Left ventricle myocardium inferior (tissue), 1 donor: Measurements from ENCODE around the gene ZNRF1. TPM values are rescaled to one million over a fixed set of nuclear protein-coding genes. Genes with fewer than 3 reads are reported as not detected.

Source experiments
- DNase-seq: peaks from one replicate; pipeline ENCODE4 v3.0.0-alpha.2; 2020
- H3K27ac ChIP-seq: fragments of 200-600 bp; replicated peaks from 2 replicates; pipeline ENCODE4 v1.8.0; 2021
- H3K27me3 ChIP-seq: fragments of 200-600 bp; 2 replicates; pipeline ENCODE4 v1.8.0; 2021; ENCODE audit warnings: low read depth
- H3K36me3 ChIP-seq: fragments of 200-600 bp; 2 replicates; pipeline ENCODE4 v1.8.0; 2021
- H3K4me1 ChIP-seq: fragments of 200-600 bp; 2 replicates; pipeline ENCODE4 v1.8.0; 2021
- H3K4me3 ChIP-seq: fragments of 200-600 bp; 2 replicates; pipeline ENCODE4 v1.8.0; 2021; ENCODE audit warnings: mild to moderate bottlenecking, moderate library complexity
- H3K9me3 ChIP-seq: fragments of 200-600 bp; replicated peaks from 2 replicates; pipeline ENCODE4 v1.8.0; 2021
- intact Hi-C: fragments of 100-400 bp; cut with micrococcal nuclease; formaldehyde crosslinking; loops from one replicate; pipeline ENCODE4 v1.11.0; 2022
- total RNA-seq: library from RNA; stranded (reverse); fragmentation: NEBNext Ultra II Directional; extraction: Animal tissue kit (Norgen Biotek cat#: 25700); gene quantifications from one replicate; pipeline ENCODE4 v1.2.1, GENCODE V29; 2021
- TF ChIP-seq, protein P1 (sequence below): fragments of 200-600 bp; IDR thresholded peaks from 2 replicates; pipeline ENCODE4 v1.8.0; 2021; ENCODE audit warnings: antibody characterized with exemption, mild to moderate bottlenecking, borderline replicate concordance
- donor health status: DM: no; HTN: yes; CAD: no; lungs with severe emphysema.

Gene ZNRF1
- total RNA-seq, 1 donor from 2014 or later, result 22.3 TPM

DNA sequence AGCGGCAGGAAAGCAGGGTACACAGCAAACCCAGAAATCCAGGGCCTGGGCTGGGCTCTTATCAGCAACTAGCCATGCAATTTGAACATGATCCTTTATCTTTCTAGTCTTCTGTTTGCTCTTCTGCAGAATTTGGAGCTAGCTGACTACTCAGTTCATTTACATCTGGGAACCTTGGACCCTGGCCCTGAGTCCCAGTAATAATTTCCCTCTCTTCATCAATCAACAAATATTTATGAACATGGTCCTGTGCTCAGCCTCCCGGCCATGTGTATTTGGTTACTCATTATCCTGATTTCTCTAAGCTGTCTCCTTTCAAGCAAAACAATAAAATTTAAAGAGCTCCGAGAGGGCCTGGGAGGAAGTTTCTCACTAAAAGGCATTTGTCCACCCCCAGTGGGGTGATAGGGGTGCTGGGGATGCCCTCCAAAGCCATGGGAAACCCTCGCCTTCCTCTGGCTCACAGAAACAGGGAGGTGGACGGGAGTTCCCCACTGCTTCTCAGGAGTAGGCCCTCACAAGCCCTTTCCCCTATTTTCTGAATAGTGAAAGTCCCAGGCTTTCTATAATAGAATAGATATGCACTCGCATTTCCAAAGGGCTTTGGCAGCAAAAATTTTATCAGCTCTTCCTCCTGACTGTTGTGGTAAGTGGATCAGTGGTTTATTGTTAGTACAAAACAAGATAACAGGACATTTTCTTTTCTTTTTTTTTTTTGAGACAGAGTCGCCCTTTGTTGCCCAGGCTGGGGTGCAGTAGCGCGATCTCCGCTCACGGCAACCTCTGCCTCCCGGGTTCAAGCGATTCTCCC, 7.0 kb upstream of the ZNRF1 start:
- DNase-seq, result no peak
- peak overlapping the region; percentile 78 for H3K27ac ChIP-seq

DNA sequence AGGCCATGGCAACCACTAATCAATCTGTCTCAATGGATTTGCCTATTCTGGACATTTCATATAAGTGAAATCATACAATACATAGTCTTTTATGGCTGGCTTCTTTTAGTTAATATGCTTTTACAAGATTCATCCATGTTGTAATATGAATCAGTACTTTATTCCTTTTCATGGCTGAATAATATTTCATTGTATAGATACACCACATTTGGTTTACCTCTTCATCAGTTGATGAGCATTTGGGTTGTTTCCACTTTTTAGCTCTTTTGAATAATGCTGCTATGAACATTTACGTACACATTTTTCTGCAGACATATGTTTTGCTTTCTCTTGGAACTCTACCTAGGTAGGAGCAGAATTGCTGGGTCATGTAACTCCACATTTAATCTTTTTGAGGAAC, 2.8 kb upstream of the ZNRF1 start:
- Histone ChIP-seq H3K9me3 (no peaks in the 10 kb centered on the region), H3K4me3 (no peak overlapping the region), H3K36me3 (no peaks in the 10 kb centered on the region), H3K27ac (no peak overlapping the region), H3K4me1 (peaks cover 40% of the 10 kb centered on the region), H3K27me3 (no peaks in the 10 kb centered on the region)
- DNase-seq, result no peak
- intact Hi-C loops, result loop anchor here (5.0 kb wide), 1 partner anchor 121 kb away; the partner anchor contains the start of gene LDHD
- TF ChIP-seq, protein P1, sequence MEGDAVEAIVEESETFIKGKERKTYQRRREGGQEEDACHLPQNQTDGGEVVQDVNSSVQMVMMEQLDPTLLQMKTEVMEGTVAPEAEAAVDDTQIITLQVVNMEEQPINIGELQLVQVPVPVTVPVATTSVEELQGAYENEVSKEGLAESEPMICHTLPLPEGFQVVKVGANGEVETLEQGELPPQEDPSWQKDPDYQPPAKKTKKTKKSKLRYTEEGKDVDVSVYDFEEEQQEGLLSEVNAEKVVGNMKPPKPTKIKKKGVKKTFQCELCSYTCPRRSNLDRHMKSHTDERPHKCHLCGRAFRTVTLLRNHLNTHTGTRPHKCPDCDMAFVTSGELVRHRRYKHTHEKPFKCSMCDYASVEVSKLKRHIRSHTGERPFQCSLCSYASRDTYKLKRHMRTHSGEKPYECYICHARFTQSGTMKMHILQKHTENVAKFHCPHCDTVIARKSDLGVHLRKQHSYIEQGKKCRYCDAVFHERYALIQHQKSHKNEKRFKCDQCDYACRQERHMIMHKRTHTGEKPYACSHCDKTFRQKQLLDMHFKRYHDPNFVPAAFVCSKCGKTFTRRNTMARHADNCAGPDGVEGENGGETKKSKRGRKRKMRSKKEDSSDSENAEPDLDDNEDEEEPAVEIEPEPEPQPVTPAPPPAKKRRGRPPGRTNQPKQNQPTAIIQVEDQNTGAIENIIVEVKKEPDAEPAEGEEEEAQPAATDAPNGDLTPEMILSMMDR, result no peak

More for the DNA sequence above, 7.0 kb upstream of the ZNRF1 start:
- peaks cover 14% of the 10 kb centered on the region for H3K4me1 ChIP-seq
- no peaks in the 10 kb centered on the region for H3K9me3 ChIP-seq
- peak overlapping the region; percentile 21 for H3K4me3 ChIP-seq
- TF ChIP-seq, protein P1, result no peak
- intact Hi-C loops, result no loop called here
- H3K36me3 ChIP-seq, result no peaks in the 10 kb centered on the region
- H3K27me3 ChIP-seq, result no peaks in the 10 kb centered on the region

DNA sequence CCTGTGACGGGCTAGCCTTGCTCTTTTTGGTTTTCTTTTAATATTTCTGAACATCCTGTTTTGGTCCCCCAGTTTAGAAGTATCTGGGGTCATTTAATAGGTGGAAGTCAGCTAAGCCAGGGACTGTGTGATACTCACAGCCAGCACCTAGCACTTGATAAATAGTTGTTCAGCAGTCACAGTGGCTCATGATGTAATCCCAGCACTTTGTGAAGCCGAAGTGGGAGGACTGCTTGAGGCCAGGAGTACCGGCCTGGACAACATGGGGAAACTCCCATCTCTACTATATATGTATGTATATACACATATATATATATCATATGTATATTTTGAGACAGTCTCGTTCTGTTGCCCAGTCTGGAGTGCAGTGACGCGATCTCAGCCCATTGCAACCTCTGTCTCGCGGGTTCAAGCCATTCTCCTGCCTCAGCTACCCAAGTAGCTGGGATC, 1.8 kb upstream of the ZNRF1 start:
- no peak overlapping the region for H3K27ac ChIP-seq
- H3K4me1 ChIP-seq, result peaks cover 44% of the 10 kb centered on the region
- DNase-seq, result no peak
- no peaks in the 10 kb centered on the region for H3K9me3 ChIP-seq
- no peaks in the 10 kb centered on the region for H3K27me3 ChIP-seq
- no peaks in the 10 kb centered on the region for H3K36me3 ChIP-seq
- intact Hi-C loops, result loop anchor here (5.0 kb wide), 1 partner anchor 120 kb away; the partner anchor contains the start of gene LDHD
- H3K4me3 ChIP-seq, result no peak overlapping the region
- TF ChIP-seq, protein P1, result no peak

- Histone ChIP-seq H3K27me3 (no peaks in the 10 kb centered on the region), H3K4me3 (peak overlapping the region; percentile 99), H3K9me3 (no peaks in the 10 kb centered on the region), H3K4me1 (peaks cover 57% of the 10 kb centered on the region), H3K27ac (peak overlapping the region; percentile 92), H3K36me3 (no peaks in the 10 kb centered on the region)
- DNase-seq, result peak; percentile 34
- intact Hi-C loops, result loop anchor here (5.0 kb wide), 1 partner anchor 118 kb away; the partner anchor contains the start of gene LDHD
- TF ChIP-seq, protein P1, result no peak
Observed at GRCh38 chr16:74999219-74999608, 390 bp downstream of the ZNRF1 start.

DNA sequence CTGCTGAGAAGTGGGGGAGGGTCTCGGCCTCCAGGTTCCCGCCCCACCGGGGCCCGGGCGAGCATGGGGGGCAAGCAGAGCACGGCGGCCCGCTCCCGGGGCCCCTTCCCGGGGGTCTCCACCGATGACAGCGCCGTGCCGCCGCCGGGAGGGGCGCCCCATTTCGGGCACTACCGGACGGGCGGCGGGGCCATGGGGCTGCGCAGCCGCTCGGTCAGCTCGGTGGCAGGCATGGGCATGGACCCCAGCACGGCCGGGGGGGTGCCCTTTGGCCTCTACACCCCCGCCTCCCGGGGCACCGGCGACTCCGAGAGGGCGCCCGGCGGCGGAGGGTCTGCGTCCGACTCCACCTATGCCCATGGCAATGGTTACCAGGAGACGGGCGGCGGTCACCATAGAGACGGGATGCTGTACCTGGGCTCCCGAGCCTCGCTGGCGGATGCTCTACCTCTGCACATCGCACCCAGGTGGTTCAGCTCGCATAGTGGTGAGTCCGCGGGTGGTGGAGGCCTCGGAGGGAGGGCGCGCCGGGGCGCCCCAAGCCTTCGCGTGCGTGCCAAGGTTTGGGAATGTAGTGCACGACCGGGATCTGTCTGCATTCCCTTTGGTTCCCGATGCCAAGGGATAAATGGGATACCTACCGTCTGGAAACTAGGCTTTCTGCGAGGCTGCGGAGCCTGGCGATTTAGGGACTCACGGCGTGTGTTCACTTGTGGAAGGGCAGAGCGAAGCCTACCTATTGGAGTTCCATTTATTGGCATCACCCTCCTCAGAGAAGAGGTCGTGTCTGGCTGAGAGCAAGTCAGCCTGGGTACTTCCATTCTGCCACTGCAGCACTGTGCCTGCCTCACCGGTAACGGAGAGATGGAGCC, 1.0 kb downstream of the ZNRF1 start:
- H3K9me3 ChIP-seq, result no peaks in the 10 kb centered on the region
- no peaks in the 10 kb centered on the region for H3K36me3 ChIP-seq
- peak; percentile 28 for DNase-seq
- peaks cover 61% of the 10 kb centered on the region for H3K4me1 ChIP-seq
- intact Hi-C loops, result loop anchor here (5.0 kb wide), 2 partner anchors 107 to 117 kb away; partner anchors contain the start of gene LDHD
- H3K27ac ChIP-seq, result peak overlapping the region; percentile 92
- TF ChIP-seq, protein P1, result no peak
- no peaks in the 10 kb centered on the region for H3K27me3 ChIP-seq
- peak overlapping the region; percentile 99 for H3K4me3 ChIP-seq
